IPS-18a (cell line): Measurements from ENCODE around the gene CDH4.

ENCODE experiments used
- H3K27ac ChIP-seq: one replicate; pipeline ENCODE4 v1.5.1; 2013; ENCODE audit warnings: low read length
- H3K27me3 ChIP-seq: one replicate; pipeline ENCODE4 v1.6.1; 2013; ENCODE audit warnings: mild to moderate bottlenecking, low read length; ENCODE audit not compliant: control insufficient read depth, insufficient read depth
- H3K36me3 ChIP-seq: one replicate; pipeline ENCODE4 v1.6.1; 2013; ENCODE audit warnings: low read depth, low read length; ENCODE audit not compliant: control insufficient read depth
- H3K4me1 ChIP-seq: one replicate; pipeline ENCODE4 v1.6.1; 2013; ENCODE audit warnings: low read depth, low read length; ENCODE audit not compliant: control insufficient read depth
- H3K4me3 ChIP-seq: one replicate; pipeline ENCODE4 v1.5.1; 2013; ENCODE audit warnings: low read length
- H3K9ac ChIP-seq: one replicate; pipeline ENCODE4 v1.6.1; 2013; ENCODE audit warnings: mild to moderate bottlenecking, low read length, moderate library complexity
- H3K9me3 ChIP-seq: one replicate; pipeline ENCODE4 v1.6.1; 2013; ENCODE audit warnings: low read depth, low read length; ENCODE audit not compliant: control insufficient read depth

Gene CDH4

DNA sequence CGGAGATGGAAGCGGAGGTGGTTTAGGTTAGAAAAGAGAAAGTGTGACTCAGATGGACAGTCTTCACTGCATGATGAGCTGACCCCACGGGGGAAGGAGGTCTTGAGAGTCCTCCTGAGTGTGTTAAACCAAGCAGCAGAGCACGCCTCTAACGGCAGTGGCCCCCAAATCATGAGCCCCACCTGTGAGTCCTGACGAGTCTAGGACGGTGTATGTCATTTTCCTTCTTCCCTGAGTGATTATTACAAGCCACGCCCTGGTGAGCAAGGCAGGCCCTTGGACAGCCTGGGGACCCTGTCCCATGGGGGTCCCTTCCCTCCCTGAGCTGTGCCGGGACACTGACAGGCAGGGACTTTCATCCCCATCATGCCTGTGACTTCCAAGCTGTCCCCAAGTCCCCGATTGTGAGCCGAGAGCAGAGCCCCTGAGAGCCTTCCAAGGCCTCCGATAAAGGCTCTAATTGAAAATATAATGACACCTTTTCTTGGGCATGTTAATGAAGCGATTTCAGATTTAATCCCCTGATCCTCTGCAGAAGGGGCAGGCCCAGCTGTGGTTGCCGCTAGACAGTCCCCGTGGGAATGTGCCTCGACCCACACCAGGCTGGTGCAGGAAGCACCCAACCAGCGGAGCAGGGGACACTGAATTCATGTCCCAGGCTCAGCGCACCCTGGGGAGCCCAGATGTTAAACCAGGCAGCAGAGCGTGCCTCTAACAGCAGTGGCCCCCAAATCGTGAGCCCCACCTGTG lies 493.5 kb downstream of the CDH4 start:
- Histone ChIP-seq H3K4me3 (no peak overlapping the region), H3K9ac (no peak overlapping the region), H3K36me3 (no peaks in the 10 kb centered on the region), H3K9me3 (peaks cover 3% of the 10 kb centered on the region), H3K27me3 (no peaks in the 10 kb centered on the region), H3K27ac (no peak overlapping the region), H3K4me1 (no peaks in the 10 kb centered on the region)

GRCh38 chr20:61746147-61746646 lies 494.1 kb downstream of the CDH4 start:
- Histone ChIP-seq H3K9ac (no peak overlapping the region), H3K36me3 (no peaks in the 10 kb centered on the region), H3K27ac (no peak overlapping the region), H3K4me3 (no peak overlapping the region), H3K4me1 (no peaks in the 10 kb centered on the region), H3K9me3 (peaks cover 7% of the 10 kb centered on the region), H3K27me3 (no peaks in the 10 kb centered on the region)

- Histone ChIP-seq H3K4me3 (no peak overlapping the region), H3K27me3 (no peaks in the 10 kb centered on the region), H3K9me3 (peaks cover 7% of the 10 kb centered on the region), H3K9ac (no peak overlapping the region), H3K27ac (no peak overlapping the region), H3K36me3 (no peaks in the 10 kb centered on the region), H3K4me1 (no peaks in the 10 kb centered on the region)
Observed at GRCh38 chr20:61746781-61747180, 494.7 kb downstream of the CDH4 start.

DNA sequence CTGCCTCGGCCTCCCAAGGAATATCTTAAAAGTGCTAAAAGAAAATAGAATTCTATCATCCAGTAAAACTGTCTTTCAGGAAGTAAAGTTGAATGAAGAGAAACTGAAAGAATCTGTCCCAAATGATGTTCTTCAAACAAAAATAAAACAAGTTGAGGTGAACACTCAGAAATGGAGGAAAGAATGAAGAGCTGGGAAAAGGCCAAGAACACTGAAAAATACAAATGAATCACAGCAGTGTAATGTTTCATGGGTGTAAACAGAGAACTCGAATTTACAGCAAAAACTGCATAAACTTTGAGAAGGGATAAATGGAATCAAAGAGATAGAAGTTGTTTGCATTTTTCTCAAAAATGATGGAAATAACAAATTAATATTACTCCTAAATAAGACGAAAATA lies 496.3 kb downstream of the CDH4 start:
- no peak overlapping the region for H3K9ac ChIP-seq
- H3K4me1 ChIP-seq = peaks cover 4% of the 10 kb centered on the region
- H3K27ac ChIP-seq = no peak overlapping the region
- no peaks in the 10 kb centered on the region for H3K27me3 ChIP-seq
- H3K9me3 ChIP-seq = peaks cover 7% of the 10 kb centered on the region
- no peaks in the 10 kb centered on the region for H3K36me3 ChIP-seq
- H3K4me3 ChIP-seq = no peak overlapping the region

DNA sequence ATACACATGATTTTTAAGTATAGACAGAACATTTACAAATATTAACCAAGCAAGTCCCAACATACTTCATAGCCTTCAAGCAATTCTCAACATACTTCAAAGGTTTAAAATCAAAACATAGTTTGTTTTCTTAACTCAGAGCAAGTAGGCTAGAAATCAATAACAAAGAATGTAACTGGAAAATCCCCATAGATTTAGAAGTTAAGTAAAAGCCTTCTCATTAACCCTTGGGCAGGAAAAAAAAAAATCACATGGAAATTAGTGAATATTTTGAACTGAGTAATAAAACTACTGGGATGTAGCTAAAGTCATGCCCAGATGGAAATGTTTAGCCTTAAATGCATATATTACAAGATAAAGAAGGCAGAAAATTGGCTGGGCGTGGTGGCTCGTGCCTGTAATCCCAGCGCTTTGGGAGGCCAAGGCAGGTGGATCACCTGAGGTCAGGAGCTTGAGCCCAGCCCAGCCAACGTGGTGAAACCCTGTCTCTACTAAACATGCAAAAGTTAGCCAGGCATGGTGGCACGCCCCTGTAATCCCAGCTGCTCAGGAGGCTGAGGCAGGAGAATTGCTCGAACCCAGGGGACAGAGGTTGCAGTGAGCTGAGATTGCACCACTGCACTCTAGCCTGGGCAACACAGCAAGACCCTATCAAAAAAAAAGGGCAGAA lies 497.5 kb downstream of the CDH4 start:
- H3K9me3 ChIP-seq = peaks cover 7% of the 10 kb centered on the region
- H3K9ac ChIP-seq = no peak overlapping the region
- peaks cover 9% of the 10 kb centered on the region for H3K4me1 ChIP-seq
- H3K27me3 ChIP-seq = no peaks in the 10 kb centered on the region
- no peaks in the 10 kb centered on the region for H3K36me3 ChIP-seq
- no peak overlapping the region for H3K4me3 ChIP-seq
- no peak overlapping the region for H3K27ac ChIP-seq

DNA sequence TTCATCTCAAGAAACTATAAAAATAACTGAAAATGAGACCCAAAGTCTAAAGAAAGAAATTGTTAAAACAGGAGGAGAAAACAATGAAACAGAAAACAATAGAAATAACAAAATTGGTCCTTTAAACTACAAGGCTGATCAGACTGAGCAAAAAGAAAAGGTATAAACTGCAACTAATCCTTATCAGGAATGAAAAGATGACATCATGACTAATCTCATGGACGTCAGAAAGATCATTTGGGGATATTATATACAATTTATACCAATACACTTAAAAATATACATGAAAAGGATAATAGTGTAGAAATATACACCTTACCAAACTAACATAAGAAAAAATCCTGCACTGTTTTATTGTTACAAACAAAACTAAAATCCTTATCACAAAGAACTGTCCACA lies 498.0 kb downstream of the CDH4 start:
- Histone ChIP-seq H3K27ac (no peak overlapping the region), H3K9me3 (peaks cover 7% of the 10 kb centered on the region), H3K9ac (no peak overlapping the region), H3K4me3 (no peak overlapping the region), H3K36me3 (no peaks in the 10 kb centered on the region), H3K27me3 (no peaks in the 10 kb centered on the region), H3K4me1 (peaks cover 9% of the 10 kb centered on the region)

DNA sequence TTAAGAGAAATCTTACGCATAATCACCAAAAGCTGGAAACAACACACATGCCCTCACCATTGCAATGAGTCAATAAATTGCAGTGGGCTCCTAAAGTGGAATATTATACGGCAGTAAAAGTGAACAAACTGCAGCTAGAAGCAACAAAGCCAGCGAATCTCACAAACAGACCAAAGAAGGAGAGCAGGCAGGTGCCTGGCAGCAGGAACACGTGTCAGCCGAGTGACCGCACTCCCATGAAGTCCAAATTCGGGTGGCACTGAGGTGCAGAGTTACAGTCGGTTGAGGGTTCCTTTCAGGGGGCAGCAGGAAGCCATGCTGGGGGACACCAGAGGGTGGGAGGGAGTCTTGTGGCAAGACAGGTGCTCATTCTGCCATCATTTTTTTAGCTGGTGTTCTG lies 500.5 kb downstream of the CDH4 start:
- Histone ChIP-seq H3K9ac (no peak overlapping the region), H3K27ac (no peak overlapping the region), H3K4me1 (peaks cover 9% of the 10 kb centered on the region), H3K4me3 (no peak overlapping the region), H3K27me3 (no peaks in the 10 kb centered on the region), H3K9me3 (peaks cover 7% of the 10 kb centered on the region), H3K36me3 (no peaks in the 10 kb centered on the region)

DNA sequence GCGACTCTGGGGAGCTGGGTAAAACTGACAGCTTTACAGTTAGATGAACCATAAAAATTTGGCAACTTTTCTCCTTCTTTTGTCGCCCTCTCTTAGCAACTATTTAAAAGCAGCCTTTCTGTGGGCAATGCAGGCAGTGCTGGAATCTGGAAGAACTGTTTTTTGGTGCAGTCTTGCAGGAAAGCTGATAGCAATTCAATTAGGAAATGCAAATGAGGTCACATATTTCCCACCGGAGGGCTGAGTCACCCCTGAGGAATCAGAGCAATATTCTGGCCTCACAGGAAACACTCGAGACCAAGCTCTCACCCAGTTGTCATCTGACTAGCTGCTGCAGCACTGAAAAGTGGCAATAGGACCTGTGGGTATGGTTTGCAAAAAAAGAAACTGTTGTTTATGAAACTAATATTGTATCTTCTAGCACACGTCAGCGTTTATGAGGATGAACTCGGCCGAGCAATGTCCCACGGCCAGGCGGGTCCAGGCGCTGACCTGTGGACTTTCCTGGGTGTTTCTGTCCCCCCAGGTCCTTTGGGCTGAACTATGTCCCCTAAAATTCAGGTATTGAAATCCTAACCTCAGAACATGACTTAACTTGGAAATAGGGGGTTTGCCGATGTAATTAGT lies 501.4 kb downstream of the CDH4 start:
- H3K9me3 ChIP-seq = peaks cover 7% of the 10 kb centered on the region
- no peak overlapping the region for H3K9ac ChIP-seq
- H3K36me3 ChIP-seq = no peaks in the 10 kb centered on the region
- no peaks in the 10 kb centered on the region for H3K27me3 ChIP-seq
- no peak overlapping the region for H3K27ac ChIP-seq
- H3K4me1 ChIP-seq = peaks cover 9% of the 10 kb centered on the region
- H3K4me3 ChIP-seq = no peak overlapping the region

DNA sequence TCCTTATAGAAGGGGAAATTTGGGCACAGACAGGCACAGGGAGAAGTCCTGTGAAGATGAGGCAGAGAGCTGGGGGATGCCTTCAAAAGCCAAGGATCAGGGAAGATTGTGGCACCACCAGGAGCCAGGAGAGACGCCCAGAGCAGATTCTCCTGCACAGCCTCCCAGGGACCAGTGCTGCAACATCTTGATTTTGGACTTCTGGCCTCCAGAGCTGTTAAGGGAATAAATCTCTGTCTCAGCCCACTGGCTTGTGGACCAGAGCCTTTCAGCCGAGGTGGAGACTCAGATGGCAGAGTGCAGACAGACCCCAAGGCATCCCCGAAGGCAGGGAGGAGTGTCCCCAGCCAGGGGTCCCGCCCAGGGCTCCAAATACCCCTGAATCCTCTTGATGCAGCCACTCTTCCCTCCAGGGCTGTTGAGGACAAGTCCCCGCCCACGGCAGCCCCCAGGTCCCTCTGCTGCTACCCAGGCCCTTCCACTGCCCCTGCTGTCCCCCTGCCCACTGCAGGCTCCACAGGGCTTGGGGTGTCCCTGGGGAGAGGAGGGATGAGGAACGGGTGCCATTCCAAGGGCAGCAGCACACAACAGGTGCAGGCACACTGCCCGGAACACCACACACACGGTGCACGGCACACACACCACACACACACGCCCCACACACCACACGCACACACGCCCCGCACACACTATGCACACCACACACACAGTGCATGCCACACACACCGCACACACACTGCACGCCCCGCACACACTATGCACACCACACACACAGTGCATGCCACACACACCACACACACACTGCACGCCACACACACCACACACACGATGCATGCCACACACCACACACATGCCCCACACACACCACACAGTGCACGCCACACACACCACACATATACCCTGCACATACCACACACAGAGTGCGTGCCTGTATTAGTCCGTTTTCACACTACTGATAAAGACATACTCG lies 502.2 kb downstream of the CDH4 start:
- Histone ChIP-seq H3K27me3 (no peaks in the 10 kb centered on the region), H3K9me3 (peaks cover 7% of the 10 kb centered on the region), H3K36me3 (no peaks in the 10 kb centered on the region), H3K9ac (no peak overlapping the region), H3K4me3 (no peak overlapping the region), H3K4me1 (peaks cover 9% of the 10 kb centered on the region), H3K27ac (no peak overlapping the region)

DNA sequence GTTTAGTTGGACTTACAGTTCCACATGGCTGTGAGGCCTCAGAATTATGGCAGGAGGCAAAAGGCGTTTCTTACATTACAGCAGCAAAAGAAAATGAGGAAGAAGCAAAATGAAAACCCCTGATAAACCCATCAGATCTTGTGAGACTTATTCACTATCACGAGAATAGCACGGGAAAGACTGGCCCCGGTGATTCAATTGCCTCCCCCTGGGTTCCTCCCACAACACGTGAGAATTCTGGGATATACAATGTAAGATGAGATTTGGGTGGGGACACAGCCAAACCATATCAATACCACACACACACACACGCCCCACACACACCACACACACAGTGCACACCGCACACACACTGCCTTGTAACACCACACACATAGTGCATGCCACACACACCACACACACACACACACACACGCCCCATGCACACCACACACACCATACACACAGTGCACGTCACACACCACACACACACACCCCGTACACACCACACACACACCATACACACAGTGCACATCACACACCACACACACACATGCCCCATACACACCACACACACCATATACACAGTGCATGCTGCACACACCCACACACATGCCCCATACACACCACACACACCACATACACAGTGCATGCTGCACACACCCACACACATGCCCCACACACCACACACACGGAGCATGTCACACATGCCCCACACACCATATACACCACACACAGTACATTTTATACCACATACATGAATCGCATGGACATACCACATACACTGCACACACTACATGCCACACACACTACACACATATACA lies 503.1 kb downstream of the CDH4 start:
- H3K27me3 ChIP-seq = no peaks in the 10 kb centered on the region
- no peak overlapping the region for H3K27ac ChIP-seq
- peaks cover 7% of the 10 kb centered on the region for H3K9me3 ChIP-seq
- no peak overlapping the region for H3K9ac ChIP-seq
- no peak overlapping the region for H3K4me3 ChIP-seq
- no peaks in the 10 kb centered on the region for H3K36me3 ChIP-seq
- H3K4me1 ChIP-seq = peaks cover 9% of the 10 kb centered on the region
